Gastrocnemius medialis (tissue), 4 donors: ENCODE measurements around the gene SNTG2. TPM values are rescaled to one million over a fixed set of nuclear protein-coding genes. Genes with fewer than 3 reads are reported as not detected.

Source experiments
- ATAC-seq, 2 donors: fragments of 150-250 bp; one replicate each; pipeline ENCODE4 v1.9.1; 2016
- DNase-seq, 2 donors: peaks; one replicate each; pipeline ENCODE4 v3.0.0-alpha.2; 2019
- H3K27ac ChIP-seq, 4 donors: fragments of 200-600 bp; sonication (generic); 1 replicate in 1 of 4; 2 replicates in 3 of 4; pipeline ENCODE4 v1.5.1; 2016 to 2018; ENCODE audit warnings: mild to moderate bottlenecking in 2 of 4, moderate library complexity in 1 of 4
- H3K27me3 ChIP-seq, 3 donors: fragments of 200-600 bp; sonication (generic) in 2 of 3; 1 replicate in 1 of 3; 2 replicates in 2 of 3; pipeline versions ENCODE4 v1.5.1 to v1.6.0; 2016 to 2019; ENCODE audit warnings: mild to moderate bottlenecking in 1 of 3, moderate library complexity in 1 of 3
- H3K36me3 ChIP-seq, 2 donors: fragments of 200-600 bp; sonication (generic) in 1 of 2; one replicate each; pipeline ENCODE4 v1.5.1; 2017 to 2018
- H3K4me1 ChIP-seq, 2 donors: fragments of 200-600 bp; sonication (generic) in 1 of 2; one replicate each; pipeline ENCODE4 v1.5.1; 2016 to 2017; ENCODE audit warnings: mild to moderate bottlenecking in 2 of 2
- H3K4me3 ChIP-seq, 4 donors: fragments of 200-600 bp; sonication (generic) in 3 of 4; 1 replicate in 1 of 4; 2 replicates in 3 of 4; pipeline ENCODE4 v1.5.1; 2016 to 2019; ENCODE audit warnings: mild to moderate bottlenecking in 2 of 4
- H3K9me3 ChIP-seq, 3 donors: fragments of 200-600 bp; sonication (generic) in 2 of 3; 1 replicate in 1 of 3; 2 replicates in 2 of 3; pipeline ENCODE4 v1.5.1; 2016 to 2019
- POLR2A ChIP-seq, 2 donors: fragments of 450-650 bp; IDR thresholded peaks; one replicate each; pipeline ENCODE4 v1.6.1; 2017; ENCODE audit warnings: antibody characterized with exemption in 2 of 2, mild to moderate bottlenecking in 2 of 2, moderate library complexity in 2 of 2
- in situ Hi-C, 4 donors: fragments of 200-750 bp; cut with MboI; loops; one replicate each; pipeline versions ENCODE4 v1.15.0 to v1.8.0; 2017; ENCODE audit warnings: low sequenced_read_pairs in 4 of 4
- intact Hi-C: fragments of 100-400 bp; cut with DNase I; formaldehyde crosslinking; loops from one replicate; pipeline ENCODE4 v1.15.1; 2023; ENCODE audit warnings: low total_unique reads
- total RNA-seq, 4 donors: library from RNA; depleted of rRNA; stranded (reverse); fragments of >200 nt; gene quantifications; one replicate each; pipeline versions ENCODE4 v1.1.0 to v1.2.3, GENCODE V29; 2016
- TF ChIP-seq, protein P1 (sequence below), 5 experiments: fragments of 450-650 bp in 3 of 5; fragments of 200-600 bp in 2 of 5; sonication (generic) in 2 of 5; IDR thresholded peaks in 4 of 5; conservative IDR thresholded peaks in 1 of 5; 1 replicate in 4 of 5; 2 replicates in 1 of 5; pipeline ENCODE4 v1.5.1; 2016 to 2019; ENCODE audit warnings: antibody characterized with exemption in 5 of 5, mild to moderate bottlenecking in 3 of 5, moderate library complexity in 3 of 5

The SNTG2 gene
- total RNA-seq, 4 donors from 2014 or later, result 0.55 to 1.0 (median 0.92) TPM; not detected in 1

GRCh38 chr2:1024981-1025380 is 74.3 kb downstream of the SNTG2 start:
- H3K4me3 ChIP-seq, result no peak overlapping the region
- H3K4me1 ChIP-seq, result no peaks in the 10 kb centered on the region
- H3K36me3 ChIP-seq, result no peaks in the 10 kb centered on the region
- ATAC-seq, result no peak
- DNase-seq, result no peak
- no peaks in the 10 kb centered on the region for H3K27me3 ChIP-seq
- intact Hi-C loops, result no loop called here
- H3K9me3 ChIP-seq, result no peaks in the 10 kb centered on the region
- no peak for TF ChIP-seq POLR2A (IDR thresholded peaks at IDR 0.05)
- TF ChIP-seq, protein P1, sequence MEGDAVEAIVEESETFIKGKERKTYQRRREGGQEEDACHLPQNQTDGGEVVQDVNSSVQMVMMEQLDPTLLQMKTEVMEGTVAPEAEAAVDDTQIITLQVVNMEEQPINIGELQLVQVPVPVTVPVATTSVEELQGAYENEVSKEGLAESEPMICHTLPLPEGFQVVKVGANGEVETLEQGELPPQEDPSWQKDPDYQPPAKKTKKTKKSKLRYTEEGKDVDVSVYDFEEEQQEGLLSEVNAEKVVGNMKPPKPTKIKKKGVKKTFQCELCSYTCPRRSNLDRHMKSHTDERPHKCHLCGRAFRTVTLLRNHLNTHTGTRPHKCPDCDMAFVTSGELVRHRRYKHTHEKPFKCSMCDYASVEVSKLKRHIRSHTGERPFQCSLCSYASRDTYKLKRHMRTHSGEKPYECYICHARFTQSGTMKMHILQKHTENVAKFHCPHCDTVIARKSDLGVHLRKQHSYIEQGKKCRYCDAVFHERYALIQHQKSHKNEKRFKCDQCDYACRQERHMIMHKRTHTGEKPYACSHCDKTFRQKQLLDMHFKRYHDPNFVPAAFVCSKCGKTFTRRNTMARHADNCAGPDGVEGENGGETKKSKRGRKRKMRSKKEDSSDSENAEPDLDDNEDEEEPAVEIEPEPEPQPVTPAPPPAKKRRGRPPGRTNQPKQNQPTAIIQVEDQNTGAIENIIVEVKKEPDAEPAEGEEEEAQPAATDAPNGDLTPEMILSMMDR (IDR thresholded peaks at IDR 0.05 in 4 of 5, conservative IDR thresholded peaks at IDR 0.05 in 1 of 5), result no peak
- in situ Hi-C loops, result no loop called here
- no peak overlapping the region for H3K27ac ChIP-seq

DNA sequence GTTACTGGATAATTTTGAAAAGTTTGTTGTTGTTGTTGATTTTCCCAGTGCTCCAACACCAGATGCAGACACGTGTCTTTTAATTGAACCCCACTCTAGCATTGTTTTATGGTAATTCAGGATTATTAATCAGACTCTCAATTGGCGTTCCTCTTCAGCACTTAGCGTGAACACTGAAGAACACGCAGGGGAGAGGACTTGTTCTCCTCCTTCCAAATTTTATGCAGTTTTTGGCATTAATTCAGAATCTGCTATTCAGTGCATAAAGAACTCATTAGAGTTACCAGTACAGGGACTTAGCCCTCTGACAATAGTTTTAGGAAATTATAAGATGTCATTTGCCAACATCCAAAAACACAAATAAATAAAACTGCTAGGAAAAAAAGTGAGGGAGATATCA is 75.5 kb downstream of the SNTG2 start:
- H3K4me1 ChIP-seq, result no peaks in the 10 kb centered on the region
- intact Hi-C loops, result no loop called here
- no peaks in the 10 kb centered on the region for H3K9me3 ChIP-seq
- H3K36me3 ChIP-seq, result no peaks in the 10 kb centered on the region
- no peak for ATAC-seq
- no peaks in the 10 kb centered on the region for H3K27me3 ChIP-seq
- no peak for TF ChIP-seq POLR2A (IDR thresholded peaks at IDR 0.05)
- TF ChIP-seq, protein P1 (IDR thresholded peaks at IDR 0.05 in 4 of 5, conservative IDR thresholded peaks at IDR 0.05 in 1 of 5), result no peak
- no peak overlapping the region for H3K4me3 ChIP-seq
- no peak for DNase-seq
- H3K27ac ChIP-seq, result no peak overlapping the region
- in situ Hi-C loops, result no loop called here

GRCh38 chr2:1028831-1029230 is 78.2 kb downstream of the SNTG2 start:
- H3K4me3 ChIP-seq, result no peak overlapping the region
- in situ Hi-C loops, result no loop called here
- TF ChIP-seq POLR2A (IDR thresholded peaks at IDR 0.05), result no peak
- TF ChIP-seq, protein P1 (IDR thresholded peaks at IDR 0.05 in 4 of 5, conservative IDR thresholded peaks at IDR 0.05 in 1 of 5), result no peak
- no peaks in the 10 kb centered on the region for H3K27me3 ChIP-seq
- intact Hi-C loops, result no loop called here
- no peaks in the 10 kb centered on the region for H3K36me3 ChIP-seq
- DNase-seq, result no peak
- no peak for ATAC-seq
- no peak overlapping the region for H3K27ac ChIP-seq
- H3K9me3 ChIP-seq, result no peaks in the 10 kb centered on the region
- no peaks in the 10 kb centered on the region for H3K4me1 ChIP-seq

DNA sequence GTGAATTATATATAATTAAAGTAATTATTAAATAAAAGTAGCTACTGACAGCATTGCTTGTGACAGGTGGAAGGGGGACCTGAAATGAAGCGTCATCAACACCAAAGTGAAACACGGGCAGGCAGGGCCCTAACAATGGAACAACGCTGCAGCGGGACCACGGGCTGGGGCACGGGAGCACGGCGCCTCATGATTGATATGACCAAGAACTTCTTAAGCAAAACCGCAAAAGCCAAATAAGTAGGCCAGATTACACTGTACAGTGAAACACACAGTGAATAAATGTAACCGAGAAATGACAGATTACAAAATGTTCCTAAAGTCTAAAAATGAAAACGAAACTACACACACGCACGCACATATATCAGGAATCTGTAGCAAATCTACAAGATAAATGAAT is 81.4 kb downstream of the SNTG2 start:
- Histone ChIP-seq H3K36me3 (no peaks in the 10 kb centered on the region), H3K4me3 (no peak overlapping the region), H3K27ac (no peak overlapping the region), H3K27me3 (no peaks in the 10 kb centered on the region), H3K9me3 (no peaks in the 10 kb centered on the region), H3K4me1 (no peaks in the 10 kb centered on the region)
- in situ Hi-C loops (no loop called here), intact Hi-C loops (no loop called here)
- no peak for TF ChIP-seq POLR2A (IDR thresholded peaks at IDR 0.05)
- TF ChIP-seq, protein P1 (IDR thresholded peaks at IDR 0.05 in 4 of 5, conservative IDR thresholded peaks at IDR 0.05 in 1 of 5), result no peak
- no peak for DNase-seq
- ATAC-seq, result no peak

GRCh38 chr2:1033069-1033468 is 82.4 kb downstream of the SNTG2 start:
- in situ Hi-C loops, result no loop called here
- no peak for TF ChIP-seq POLR2A (IDR thresholded peaks at IDR 0.05)
- TF ChIP-seq, protein P1 (IDR thresholded peaks at IDR 0.05 in 4 of 5, conservative IDR thresholded peaks at IDR 0.05 in 1 of 5), result no peak
- Histone ChIP-seq H3K4me1 (no peaks in the 10 kb centered on the region), H3K4me3 (no peak overlapping the region), H3K36me3 (no peaks in the 10 kb centered on the region), H3K27ac (no peak overlapping the region), H3K9me3 (no peaks in the 10 kb centered on the region), H3K27me3 (no peaks in the 10 kb centered on the region)
- ATAC-seq (no peak), DNase-seq (no peak)
- intact Hi-C loops, result no loop called here
